Kidney (tissue), 14 donors: Measurements from ENCODE around the gene TRPM4. TPM values are rescaled to one million over a fixed set of nuclear protein-coding genes. Genes with fewer than 3 reads are reported as not detected.

Experiments used
- DNase-seq, 5 donors: peaks; one replicate each; pipeline ENCODE4 v3.0.0-alpha.2; 2013 to 2020
- FAIRE-seq: peaks from 2 replicates; lab custom pipeline; 2012; peaks lifted over from hg19 to GRCh38; lab: Jason Lieb, UNC
- H3K27ac ChIP-seq, 2 donors: one replicate each; pipeline ENCODE4 v1.7.0; 2013; ENCODE audit warnings: low read depth in 2 of 2, low read length in 2 of 2, inconsistent platforms in 1 of 2
- H3K27me3 ChIP-seq: one replicate; pipeline ENCODE4 v1.7.1; 2013; ENCODE audit warnings: low read length, inconsistent platforms; ENCODE audit not compliant: control insufficient read depth, insufficient read depth
- H3K36me3 ChIP-seq, 3 donors: one replicate each; pipeline versions ENCODE4 v1.7.0 to v1.7.1; 2013; ENCODE audit warnings: low read length in 3 of 3, control low read depth in 1 of 3, inconsistent platforms in 1 of 3; ENCODE audit not compliant: insufficient read depth in 3 of 3, control insufficient read depth in 2 of 3
- H3K4me1 ChIP-seq, 3 donors: one replicate each; pipeline versions ENCODE4 v1.7.0 to v1.7.1; 2013; ENCODE audit warnings: low read length in 3 of 3, inconsistent platforms in 1 of 3, low read depth in 1 of 3; ENCODE audit not compliant: control insufficient read depth in 2 of 3, insufficient read depth in 2 of 3
- H3K4me3 ChIP-seq, 3 donors: one replicate each; pipeline versions ENCODE4 v1.7.0 to v1.8.1; 2013; ENCODE audit warnings: low read length in 3 of 3, control low read depth in 1 of 3, inconsistent platforms in 1 of 3
- H3K9ac ChIP-seq, 3 donors: one replicate each; pipeline versions ENCODE4 v1.7.0 to v1.7.1; 2013; ENCODE audit warnings: low read length in 3 of 3, control low read depth in 1 of 3, inconsistent platforms in 1 of 3
- H3K9me3 ChIP-seq, 3 donors: one replicate each; pipeline versions ENCODE4 v1.7.0 to v1.7.1; 2013; ENCODE audit warnings: low read length in 3 of 3, control low read depth in 1 of 3, inconsistent platforms in 1 of 3; ENCODE audit not compliant: control insufficient read depth in 2 of 3, insufficient read depth in 1 of 3
- intact Hi-C: fragments of 100-400 bp; cut with DNase I; formaldehyde crosslinking; loops from one replicate; pipeline ENCODE4 v1.11.1; 2022
- polyA plus RNA-seq: library from polyadenylated mRNA; stranded (reverse); fragments of 350-450 nt; fragmentation: Illumina TruSeq; extraction: RNeasy Lipid Tissue Mini Kit (QIAGEN cat#74804); gene quantifications from one replicate; pipeline ENCODE4 v1.2.3, GENCODE V29; 2014; ENCODE audit warnings: low read depth, low replicate concordance; ENCODE audit not compliant: insufficient read depth
- total RNA-seq: library from RNA; stranded (reverse); fragmentation: NEBNext Ultra II Directional; extraction: Animal tissue kit (Norgen Biotek cat#: 25700); gene quantifications from one replicate; pipeline ENCODE4 v1.2.1, GENCODE V29; 2021
- TF ChIP-seq, protein P1 (sequence below): IDR thresholded peaks from 3 replicates; pipeline ENCODE4 v1.5.1; 2012; ENCODE audit warnings: mild to moderate bottlenecking, moderate library complexity, borderline replicate concordance; ENCODE audit not compliant: insufficient read depth; ENCODE audit errors: extremely low read depth
- donor health status: control.
- donor health status: control.
- donor health status: control.
- donor health status: control.
- donor health status: control.
- donor health status: DM: yes; HTN: yes; CAD: no.
- donor health status: Normal renal cell carcinoma (clear cell type).

The TRPM4 gene
- total and polyA plus RNA-seq, 2 donors from 2014 or later: 47.6 to 89.1 TPM

- no peaks in the 10 kb centered on the region for H3K27me3 ChIP-seq
- no peak overlapping the region for H3K27ac ChIP-seq
- peaks cover 0 to 2% (median 0%) of the 10 kb centered on the region in 3 donors for H3K4me1 ChIP-seq
- no peak overlapping the region for H3K9ac ChIP-seq
- H3K9me3 ChIP-seq: no peaks in the 10 kb centered on the region
- FAIRE-seq (no peak), DNase-seq (peak in 4 of 5 donors; percentile 57 to 79 (median 70))
- intact Hi-C loops: loop anchor here (10.0 kb wide), 1 partner anchor 106 kb away; no protein-coding TSS in a partner anchor
- H3K4me3 ChIP-seq: peak overlapping the region in 1 of 3 donors; percentile 48
- H3K36me3 ChIP-seq: no peaks in the 10 kb centered on the region
- TF ChIP-seq, protein P1, sequence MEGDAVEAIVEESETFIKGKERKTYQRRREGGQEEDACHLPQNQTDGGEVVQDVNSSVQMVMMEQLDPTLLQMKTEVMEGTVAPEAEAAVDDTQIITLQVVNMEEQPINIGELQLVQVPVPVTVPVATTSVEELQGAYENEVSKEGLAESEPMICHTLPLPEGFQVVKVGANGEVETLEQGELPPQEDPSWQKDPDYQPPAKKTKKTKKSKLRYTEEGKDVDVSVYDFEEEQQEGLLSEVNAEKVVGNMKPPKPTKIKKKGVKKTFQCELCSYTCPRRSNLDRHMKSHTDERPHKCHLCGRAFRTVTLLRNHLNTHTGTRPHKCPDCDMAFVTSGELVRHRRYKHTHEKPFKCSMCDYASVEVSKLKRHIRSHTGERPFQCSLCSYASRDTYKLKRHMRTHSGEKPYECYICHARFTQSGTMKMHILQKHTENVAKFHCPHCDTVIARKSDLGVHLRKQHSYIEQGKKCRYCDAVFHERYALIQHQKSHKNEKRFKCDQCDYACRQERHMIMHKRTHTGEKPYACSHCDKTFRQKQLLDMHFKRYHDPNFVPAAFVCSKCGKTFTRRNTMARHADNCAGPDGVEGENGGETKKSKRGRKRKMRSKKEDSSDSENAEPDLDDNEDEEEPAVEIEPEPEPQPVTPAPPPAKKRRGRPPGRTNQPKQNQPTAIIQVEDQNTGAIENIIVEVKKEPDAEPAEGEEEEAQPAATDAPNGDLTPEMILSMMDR: no peak
These were observed 53.4 kb downstream of the TRPM4 start for GRCh38 chr19:49210901-49211451.

DNA sequence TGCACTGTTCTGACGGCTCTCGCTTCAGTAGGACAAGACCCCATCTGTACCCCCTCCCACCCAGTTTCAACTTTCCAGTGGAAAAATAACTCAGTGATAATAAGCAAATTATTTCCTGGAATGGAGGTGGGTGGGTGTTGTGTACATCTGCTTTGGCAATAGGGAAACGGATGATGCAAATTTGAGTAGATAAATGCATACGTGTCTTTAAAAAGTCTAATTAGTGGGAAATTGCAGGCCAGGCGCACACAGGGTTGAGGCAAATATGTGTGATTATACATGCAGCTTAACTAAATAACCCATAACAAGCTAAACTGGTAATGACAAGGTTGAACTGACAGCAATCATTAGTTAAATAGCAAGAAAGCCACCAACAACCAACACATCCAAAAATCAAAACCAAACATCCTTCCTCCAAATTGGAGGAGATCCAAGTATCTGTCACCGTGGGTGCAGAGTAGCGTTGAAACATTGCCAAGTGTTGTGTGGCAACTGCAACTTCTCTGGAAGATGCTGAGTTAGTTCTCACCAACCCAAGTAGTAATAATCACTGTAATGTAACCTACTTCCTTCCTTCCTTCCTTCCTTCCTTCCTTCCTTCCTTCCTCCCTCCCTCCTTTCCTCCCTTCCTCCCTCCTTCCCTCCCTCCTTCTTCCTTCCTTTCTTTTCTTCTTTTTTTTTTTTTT is 54.6 kb downstream of the TRPM4 start:
- H3K27ac ChIP-seq: no peak overlapping the region
- intact Hi-C loops: loop anchor here (10.0 kb wide), 1 partner anchor 107 kb away; no protein-coding TSS in a partner anchor
- peaks cover 0 to 2% (median 0%) of the 10 kb centered on the region in 3 donors for H3K4me1 ChIP-seq
- H3K27me3 ChIP-seq: no peaks in the 10 kb centered on the region
- TF ChIP-seq, protein P1: no peak
- no peak overlapping the region for H3K9ac ChIP-seq
- no peak overlapping the region for H3K4me3 ChIP-seq
- no peaks in the 10 kb centered on the region for H3K9me3 ChIP-seq
- FAIRE-seq (no peak), DNase-seq (no peak)
- no peaks in the 10 kb centered on the region for H3K36me3 ChIP-seq

GRCh38 chr19:49213791-49214190 is 56.2 kb downstream of the TRPM4 start:
- H3K9me3 ChIP-seq: no peaks in the 10 kb centered on the region
- DNase-seq: no peak
- H3K27me3 ChIP-seq: no peaks in the 10 kb centered on the region
- H3K4me1 ChIP-seq: peaks cover 0 to 2% (median 0%) of the 10 kb centered on the region in 3 donors
- FAIRE-seq: no peak
- TF ChIP-seq, protein P1: no peak
- H3K36me3 ChIP-seq: no peaks in the 10 kb centered on the region
- intact Hi-C loops: loop anchor here (10.0 kb wide), 1 partner anchor 109 kb away; no protein-coding TSS in a partner anchor
- no peak overlapping the region for H3K4me3 ChIP-seq
- no peak overlapping the region for H3K27ac ChIP-seq
- H3K9ac ChIP-seq: no peak overlapping the region
